ENCODE results near the gene DISC1. TPM values are rescaled to one million over a fixed set of nuclear protein-coding genes. Genes with fewer than 3 reads are reported as not detected.

Gene DISC1
- total and polyA plus RNA-seq, 2 experiments from 2014 or later: 2.1 to 6.5 TPM

DNA sequence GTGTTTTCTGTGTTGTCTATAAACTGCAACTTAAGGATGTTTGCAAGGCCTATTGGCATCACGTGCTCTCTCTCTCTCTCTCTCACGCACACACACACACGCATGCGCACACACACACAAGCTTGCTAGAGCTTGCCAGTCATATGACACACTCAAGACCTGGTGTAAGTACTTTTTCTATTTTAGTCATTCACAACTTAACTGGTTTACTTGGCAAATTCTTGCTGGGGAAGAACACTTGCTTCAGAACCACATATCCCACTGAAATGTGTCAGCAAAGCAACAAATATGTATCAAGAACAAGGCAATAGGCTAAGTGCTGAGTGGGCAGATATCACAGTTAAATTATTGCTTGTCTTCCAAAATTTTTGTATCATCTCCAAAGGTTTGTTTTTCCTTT lies 107.8 kb downstream of the DISC1 start:
- Histone ChIP-seq H3K4me1 (ENCODE audit: insufficient read depth) (no peaks in the 10 kb centered on the region), H3K9me2 (ENCODE audit: insufficient read depth) (peaks cover 4% of the 10 kb centered on the region; the same call in 1 of the 2 replicates), H3K36me3 (ENCODE audit: insufficient read depth) (no peaks in the 10 kb centered on the region), H3K79me2 (replicated peaks; ENCODE audit: insufficient read depth) (no peaks in the 10 kb centered on the region), H3K27ac (ENCODE audit: low read depth) (no peak overlapping the region), H3K27me3 (ENCODE audit: insufficient read depth) (no peaks in the 10 kb centered on the region), H2AFZ (no peak overlapping the region), H3K4me2 (no peak overlapping the region), H3K4me3 (no peak overlapping the region), H4K20me1 (replicated peaks; ENCODE audit: insufficient read depth) (no peaks in the 10 kb centered on the region), H3F3A (replicated peaks; ENCODE audit: low read depth) (no peaks in the 10 kb centered on the region)
- Mint-ChIP-seq H3K27ac (no peak overlapping the region), H3K4me3 (no peak overlapping the region), H3K9me3 (peaks cover 6% of the 10 kb centered on the region; the same call in 1 of the 3 replicates), H3K36me3 (ENCODE audit: low read depth) (no peaks in the 10 kb centered on the region), H3K4me1 (no peaks in the 10 kb centered on the region), H3K27me3 (ENCODE audit: insufficient read depth, low read depth, poor library complexity) (no peaks in the 10 kb centered on the region)
- no peak for DNase-seq (ENCODE audit: low spot score)
- no peak for ATAC-seq
- TF ChIP-seq ZNF114 (CRISPR knock-in tag; IDR thresholded peaks at IDR 0.05) (no peak), EZH2 (IDR thresholded peaks at IDR 0.05; ENCODE audit: low read depth, unreplicated experiment) (no peak), POLR2AphosphoS5 (IDR thresholded peaks at IDR 0.05; ENCODE audit: low read depth) (no peak), EZH2phosphoT487 (IDR thresholded peaks at IDR 0.05; ENCODE audit: unreplicated experiment) (no peak), CREB1 (CRISPR knock-in tag; IDR thresholded peaks at IDR 0.05; ENCODE audit: low read depth) (no peak), ZNF331 (CRISPR knock-in tag; IDR thresholded peaks at IDR 0.05; ENCODE audit: low read depth) (no peak), NANOG (IDR thresholded peaks at IDR 0.05; ENCODE audit: borderline replicate concordance) (no peak), JUNB (IDR thresholded peaks at IDR 0.05; ENCODE audit: unreplicated experiment) (no peak), STAT1 (IDR thresholded peaks at IDR 0.05; ENCODE audit: unreplicated experiment) (no peak)
- TF ChIP-seq, protein P1, sequence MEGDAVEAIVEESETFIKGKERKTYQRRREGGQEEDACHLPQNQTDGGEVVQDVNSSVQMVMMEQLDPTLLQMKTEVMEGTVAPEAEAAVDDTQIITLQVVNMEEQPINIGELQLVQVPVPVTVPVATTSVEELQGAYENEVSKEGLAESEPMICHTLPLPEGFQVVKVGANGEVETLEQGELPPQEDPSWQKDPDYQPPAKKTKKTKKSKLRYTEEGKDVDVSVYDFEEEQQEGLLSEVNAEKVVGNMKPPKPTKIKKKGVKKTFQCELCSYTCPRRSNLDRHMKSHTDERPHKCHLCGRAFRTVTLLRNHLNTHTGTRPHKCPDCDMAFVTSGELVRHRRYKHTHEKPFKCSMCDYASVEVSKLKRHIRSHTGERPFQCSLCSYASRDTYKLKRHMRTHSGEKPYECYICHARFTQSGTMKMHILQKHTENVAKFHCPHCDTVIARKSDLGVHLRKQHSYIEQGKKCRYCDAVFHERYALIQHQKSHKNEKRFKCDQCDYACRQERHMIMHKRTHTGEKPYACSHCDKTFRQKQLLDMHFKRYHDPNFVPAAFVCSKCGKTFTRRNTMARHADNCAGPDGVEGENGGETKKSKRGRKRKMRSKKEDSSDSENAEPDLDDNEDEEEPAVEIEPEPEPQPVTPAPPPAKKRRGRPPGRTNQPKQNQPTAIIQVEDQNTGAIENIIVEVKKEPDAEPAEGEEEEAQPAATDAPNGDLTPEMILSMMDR (conservative IDR thresholded peaks at IDR 0.05; ENCODE audit: low read depth in 2 of 2): no peak
- TF ChIP-seq, protein P2, sequence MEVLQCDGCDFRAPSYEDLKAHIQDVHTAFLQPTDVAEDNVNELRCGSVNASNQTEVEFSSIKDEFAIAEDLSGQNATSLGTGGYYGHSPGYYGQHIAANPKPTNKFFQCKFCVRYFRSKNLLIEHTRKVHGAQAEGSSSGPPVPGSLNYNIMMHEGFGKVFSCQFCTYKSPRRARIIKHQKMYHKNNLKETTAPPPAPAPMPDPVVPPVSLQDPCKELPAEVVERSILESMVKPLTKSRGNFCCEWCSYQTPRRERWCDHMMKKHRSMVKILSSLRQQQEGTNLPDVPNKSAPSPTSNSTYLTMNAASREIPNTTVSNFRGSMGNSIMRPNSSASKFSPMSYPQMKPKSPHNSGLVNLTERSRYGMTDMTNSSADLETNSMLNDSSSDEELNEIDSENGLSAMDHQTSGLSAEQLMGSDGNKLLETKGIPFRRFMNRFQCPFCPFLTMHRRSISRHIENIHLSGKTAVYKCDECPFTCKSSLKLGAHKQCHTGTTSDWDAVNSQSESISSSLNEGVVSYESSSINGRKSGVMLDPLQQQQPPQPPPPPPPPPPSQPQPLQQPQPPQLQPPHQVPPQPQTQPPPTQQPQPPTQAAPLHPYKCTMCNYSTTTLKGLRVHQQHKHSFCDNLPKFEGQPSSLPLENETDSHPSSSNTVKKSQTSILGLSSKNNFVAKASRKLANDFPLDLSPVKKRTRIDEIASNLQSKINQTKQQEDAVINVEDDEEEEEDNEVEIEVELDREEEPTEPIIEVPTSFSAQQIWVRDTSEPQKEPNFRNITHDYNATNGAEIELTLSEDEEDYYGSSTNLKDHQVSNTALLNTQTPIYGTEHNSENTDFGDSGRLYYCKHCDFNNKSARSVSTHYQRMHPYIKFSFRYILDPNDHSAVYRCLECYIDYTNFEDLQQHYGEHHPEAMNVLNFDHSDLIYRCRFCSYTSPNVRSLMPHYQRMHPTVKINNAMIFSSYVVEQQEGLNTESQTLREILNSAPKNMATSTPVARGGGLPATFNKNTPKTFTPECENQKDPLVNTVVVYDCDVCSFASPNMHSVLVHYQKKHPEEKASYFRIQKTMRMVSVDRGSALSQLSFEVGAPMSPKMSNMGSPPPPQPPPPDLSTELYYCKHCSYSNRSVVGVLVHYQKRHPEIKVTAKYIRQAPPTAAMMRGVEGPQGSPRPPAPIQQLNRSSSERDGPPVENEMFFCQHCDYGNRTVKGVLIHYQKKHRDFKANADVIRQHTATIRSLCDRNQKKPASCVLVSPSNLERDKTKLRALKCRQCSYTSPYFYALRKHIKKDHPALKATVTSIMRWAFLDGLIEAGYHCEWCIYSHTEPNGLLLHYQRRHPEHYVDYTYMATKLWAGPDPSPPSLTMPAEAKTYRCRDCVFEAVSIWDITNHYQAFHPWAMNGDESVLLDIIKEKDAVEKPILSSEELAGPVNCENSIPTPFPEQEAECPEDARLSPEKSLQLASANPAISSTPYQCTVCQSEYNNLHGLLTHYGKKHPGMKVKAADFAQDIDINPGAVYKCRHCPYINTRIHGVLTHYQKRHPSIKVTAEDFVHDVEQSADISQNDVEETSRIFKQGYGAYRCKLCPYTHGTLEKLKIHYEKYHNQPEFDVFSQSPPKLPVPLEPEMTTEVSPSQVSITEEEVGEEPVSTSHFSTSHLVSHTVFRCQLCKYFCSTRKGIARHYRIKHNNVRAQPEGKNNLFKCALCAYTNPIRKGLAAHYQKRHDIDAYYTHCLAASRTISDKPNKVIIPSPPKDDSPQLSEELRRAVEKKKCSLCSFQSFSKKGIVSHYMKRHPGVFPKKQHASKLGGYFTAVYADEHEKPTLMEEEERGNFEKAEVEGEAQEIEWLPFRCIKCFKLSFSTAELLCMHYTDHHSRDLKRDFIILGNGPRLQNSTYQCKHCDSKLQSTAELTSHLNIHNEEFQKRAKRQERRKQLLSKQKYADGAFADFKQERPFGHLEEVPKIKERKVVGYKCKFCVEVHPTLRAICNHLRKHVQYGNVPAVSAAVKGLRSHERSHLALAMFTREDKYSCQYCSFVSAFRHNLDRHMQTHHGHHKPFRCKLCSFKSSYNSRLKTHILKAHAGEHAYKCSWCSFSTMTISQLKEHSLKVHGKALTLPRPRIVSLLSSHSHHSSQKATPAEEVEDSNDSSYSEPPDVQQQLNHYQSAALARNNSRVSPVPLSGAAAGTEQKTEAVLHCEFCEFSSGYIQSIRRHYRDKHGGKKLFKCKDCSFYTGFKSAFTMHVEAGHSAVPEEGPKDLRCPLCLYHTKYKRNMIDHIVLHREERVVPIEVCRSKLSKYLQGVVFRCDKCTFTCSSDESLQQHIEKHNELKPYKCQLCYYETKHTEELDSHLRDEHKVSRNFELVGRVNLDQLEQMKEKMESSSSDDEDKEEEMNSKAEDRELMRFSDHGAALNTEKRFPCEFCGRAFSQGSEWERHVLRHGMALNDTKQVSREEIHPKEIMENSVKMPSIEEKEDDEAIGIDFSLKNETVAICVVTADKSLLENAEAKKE (CRISPR knock-in tag; IDR thresholded peaks at IDR 0.05): no peak
- TF ChIP-seq, protein P3, sequence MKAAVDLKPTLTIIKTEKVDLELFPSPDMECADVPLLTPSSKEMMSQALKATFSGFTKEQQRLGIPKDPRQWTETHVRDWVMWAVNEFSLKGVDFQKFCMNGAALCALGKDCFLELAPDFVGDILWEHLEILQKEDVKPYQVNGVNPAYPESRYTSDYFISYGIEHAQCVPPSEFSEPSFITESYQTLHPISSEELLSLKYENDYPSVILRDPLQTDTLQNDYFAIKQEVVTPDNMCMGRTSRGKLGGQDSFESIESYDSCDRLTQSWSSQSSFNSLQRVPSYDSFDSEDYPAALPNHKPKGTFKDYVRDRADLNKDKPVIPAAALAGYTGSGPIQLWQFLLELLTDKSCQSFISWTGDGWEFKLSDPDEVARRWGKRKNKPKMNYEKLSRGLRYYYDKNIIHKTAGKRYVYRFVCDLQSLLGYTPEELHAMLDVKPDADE (IDR thresholded peaks at IDR 0.05): no peak
- TF ChIP-seq, protein P4, sequence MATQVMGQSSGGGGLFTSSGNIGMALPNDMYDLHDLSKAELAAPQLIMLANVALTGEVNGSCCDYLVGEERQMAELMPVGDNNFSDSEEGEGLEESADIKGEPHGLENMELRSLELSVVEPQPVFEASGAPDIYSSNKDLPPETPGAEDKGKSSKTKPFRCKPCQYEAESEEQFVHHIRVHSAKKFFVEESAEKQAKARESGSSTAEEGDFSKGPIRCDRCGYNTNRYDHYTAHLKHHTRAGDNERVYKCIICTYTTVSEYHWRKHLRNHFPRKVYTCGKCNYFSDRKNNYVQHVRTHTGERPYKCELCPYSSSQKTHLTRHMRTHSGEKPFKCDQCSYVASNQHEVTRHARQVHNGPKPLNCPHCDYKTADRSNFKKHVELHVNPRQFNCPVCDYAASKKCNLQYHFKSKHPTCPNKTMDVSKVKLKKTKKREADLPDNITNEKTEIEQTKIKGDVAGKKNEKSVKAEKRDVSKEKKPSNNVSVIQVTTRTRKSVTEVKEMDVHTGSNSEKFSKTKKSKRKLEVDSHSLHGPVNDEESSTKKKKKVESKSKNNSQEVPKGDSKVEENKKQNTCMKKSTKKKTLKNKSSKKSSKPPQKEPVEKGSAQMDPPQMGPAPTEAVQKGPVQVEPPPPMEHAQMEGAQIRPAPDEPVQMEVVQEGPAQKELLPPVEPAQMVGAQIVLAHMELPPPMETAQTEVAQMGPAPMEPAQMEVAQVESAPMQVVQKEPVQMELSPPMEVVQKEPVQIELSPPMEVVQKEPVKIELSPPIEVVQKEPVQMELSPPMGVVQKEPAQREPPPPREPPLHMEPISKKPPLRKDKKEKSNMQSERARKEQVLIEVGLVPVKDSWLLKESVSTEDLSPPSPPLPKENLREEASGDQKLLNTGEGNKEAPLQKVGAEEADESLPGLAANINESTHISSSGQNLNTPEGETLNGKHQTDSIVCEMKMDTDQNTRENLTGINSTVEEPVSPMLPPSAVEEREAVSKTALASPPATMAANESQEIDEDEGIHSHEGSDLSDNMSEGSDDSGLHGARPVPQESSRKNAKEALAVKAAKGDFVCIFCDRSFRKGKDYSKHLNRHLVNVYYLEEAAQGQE (IDR thresholded peaks at IDR 0.05; ENCODE audit: unreplicated experiment): no peak
